Common myeloid progenitor, CD34-positive (primary cell): ENCODE results near the gene FHIT.

Source experiments
- CTCF ChIA-PET: fragments of 350-600 bp; sonication (Branson Sonifier 250); formaldehyde crosslinking; loops from one replicate; lab custom pipeline; 2021; ENCODE audit warnings: antibody characterized with exemption; lab: Charles Lee
- POLR2A ChIA-PET: fragments of 350-600 bp; sonication (Branson Sonifier 250); formaldehyde crosslinking; loops from one replicate; lab custom pipeline; 2021; ENCODE audit warnings: antibody characterized with exemption; lab: Charles Lee
- DNase-seq, 3 donors: peaks; one replicate each; pipeline versions ENCODE4 v3.0.0 to v3.0.0-alpha.2; 2013
- H3K27ac ChIP-seq, 2 experiments: 1 replicate in 1 of 2; 2 replicates in 1 of 2; pipeline ENCODE4 v1.7.0; 2013; ENCODE audit warnings: inconsistent platforms in 2 of 2, low read length in 2 of 2, mild to moderate bottlenecking in 2 of 2, low read depth in 1 of 2, moderate library complexity in 1 of 2; ENCODE audit not compliant: severe bottlenecking in 2 of 2, insufficient read depth in 1 of 2, poor library complexity in 1 of 2
- H3K27me3 ChIP-seq, 5 experiments: replicated peaks in 2 of 5; 1 replicate in 3 of 5; 2 replicates in 2 of 5; pipeline versions ENCODE4 v1.6.1 to v1.7.0; 2013; ENCODE audit warnings: low read length in 4 of 5, mild to moderate bottlenecking in 2 of 5, moderate library complexity in 2 of 5, inconsistent platforms in 1 of 5; ENCODE audit not compliant: insufficient read depth in 5 of 5, control insufficient read depth in 4 of 5
- H3K36me3 ChIP-seq, 4 experiments: 1 replicate in 2 of 4; 2 replicates in 2 of 4; pipeline versions ENCODE4 v1.6.1 to v1.7.0; 2013; ENCODE audit warnings: low read length in 3 of 4, control low read depth in 1 of 4, mild to moderate bottlenecking in 1 of 4; ENCODE audit not compliant: control insufficient read depth in 4 of 4, insufficient read depth in 4 of 4
- H3K4me1 ChIP-seq, 4 experiments: 1 replicate in 3 of 4; 2 replicates in 1 of 4; pipeline versions ENCODE4 v1.6.1 to v1.7.1; 2013; ENCODE audit warnings: low read length in 3 of 4, mild to moderate bottlenecking in 3 of 4, control low read depth in 1 of 4, inconsistent platforms in 1 of 4, moderate library complexity in 1 of 4; ENCODE audit not compliant: control insufficient read depth in 4 of 4, insufficient read depth in 4 of 4; ENCODE audit errors: control extremely low read depth in 1 of 4
- H3K4me3 ChIP-seq, 7 experiments: 1 replicate in 4 of 7; 2 replicates in 3 of 7; pipeline versions ENCODE4 v1.5.1 to v1.7.0; 2013; ENCODE audit warnings: mild to moderate bottlenecking in 7 of 7, low read length in 6 of 7, moderate library complexity in 6 of 7, inconsistent platforms in 2 of 7, low read depth in 2 of 7, control low read depth in 1 of 7; ENCODE audit not compliant: insufficient read depth in 4 of 7, control insufficient read depth in 1 of 7; ENCODE audit errors: extremely low read depth in 1 of 7
- H3K9me3 ChIP-seq, 5 experiments: 1 replicate in 4 of 5; 2 replicates in 1 of 5; pipeline versions ENCODE4 v1.6.1 to v1.7.1; 2013; ENCODE audit warnings: low read length in 4 of 5, mild to moderate bottlenecking in 2 of 5, inconsistent platforms in 1 of 5, low read depth in 1 of 5, moderate library complexity in 1 of 5; ENCODE audit not compliant: control insufficient read depth in 4 of 5, insufficient read depth in 2 of 5; ENCODE audit errors: control extremely low read depth in 1 of 5
- WGBS: methylation state at CpG from one replicate; pipeline ENCODE4 v1.1.5; 2013; ENCODE audit not compliant: insufficient coverage; 5-methylcytosine and 5-hydroxymethylcytosine counted together

The FHIT gene

DNA sequence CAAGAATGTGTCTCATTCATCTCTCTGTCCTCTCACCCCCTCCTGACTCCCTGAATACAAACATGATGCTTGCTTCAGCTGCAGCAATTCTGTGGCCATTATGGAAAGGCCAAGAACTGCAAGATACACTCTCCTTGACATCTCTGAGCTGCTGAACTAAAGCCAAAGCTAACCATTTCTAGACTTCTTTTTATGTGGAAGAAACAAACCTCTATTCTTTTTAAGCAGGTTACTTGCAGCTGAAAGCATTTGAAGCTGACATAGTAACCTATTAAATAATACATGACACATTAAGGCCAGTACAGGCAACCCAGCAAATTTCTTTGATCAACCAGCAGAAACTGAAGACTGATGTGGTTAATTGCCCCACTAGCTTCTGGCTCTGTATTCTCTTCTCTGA lies 17.5 kb downstream of the FHIT start:
- DNase-seq: no peak
- H3K4me1 ChIP-seq: no peaks in the 10 kb centered on the region
- H3K27me3 ChIP-seq: no peaks in the 10 kb centered on the region
- POLR2A ChIA-PET: no interaction called here
- H3K9me3 ChIP-seq: no peaks in the 10 kb centered on the region
- H3K27ac ChIP-seq: no peak overlapping the region
- CTCF ChIA-PET: no interaction called here
- H3K36me3 ChIP-seq: peaks cover 0 to 3% (median 0%) of the 10 kb centered on the region in 4 experiments
- H3K4me3 ChIP-seq: no peak overlapping the region

DNA sequence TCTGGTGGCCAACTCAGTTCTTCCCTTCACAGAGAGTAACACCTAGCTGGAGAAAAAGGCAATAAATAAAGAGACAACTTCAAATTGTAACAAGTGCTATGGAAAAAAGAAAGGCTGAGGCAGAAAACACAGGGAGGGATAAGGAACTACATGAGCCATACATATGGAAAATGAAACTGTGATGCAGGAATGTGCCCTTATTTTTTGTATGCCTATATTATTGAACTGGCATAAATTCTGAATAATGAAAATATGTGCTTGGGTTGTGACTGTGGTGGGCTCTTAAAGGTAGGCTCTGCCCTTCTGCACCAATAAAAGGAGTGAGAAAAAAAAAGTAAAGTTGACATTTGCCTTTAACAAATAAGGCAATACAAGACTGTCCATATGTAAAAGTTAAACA lies 19.6 kb downstream of the FHIT start:
- H3K4me3 ChIP-seq: no peak overlapping the region
- ChIA-PET CTCF (no interaction called here), POLR2A (no interaction called here)

GRCh38 chr3:61227799-61228198 lies 23.5 kb downstream of the FHIT start:
- no peaks in the 10 kb centered on the region for H3K4me1 ChIP-seq
- no peak overlapping the region for H3K4me3 ChIP-seq
- no peak overlapping the region for H3K27ac ChIP-seq
- no peaks in the 10 kb centered on the region for H3K9me3 ChIP-seq
- WGBS: no CpG with 5 or more reads among the region's 2 CpGs
- no peaks in the 10 kb centered on the region for H3K27me3 ChIP-seq
- peaks cover 0 to 3% (median 0%) of the 10 kb centered on the region in 4 experiments for H3K36me3 ChIP-seq
- ChIA-PET CTCF (no interaction called here), POLR2A (no interaction called here)
- no peak for DNase-seq

More for the DNA sequence above, 19.6 kb downstream of the FHIT start:
- Histone ChIP-seq H3K27me3 (no peaks in the 10 kb centered on the region), H3K27ac (no peak overlapping the region), H3K9me3 (no peaks in the 10 kb centered on the region), H3K4me1 (no peaks in the 10 kb centered on the region), H3K36me3 (peaks cover 0 to 3% (median 0%) of the 10 kb centered on the region in 4 experiments)
- DNase-seq: no peak

DNA sequence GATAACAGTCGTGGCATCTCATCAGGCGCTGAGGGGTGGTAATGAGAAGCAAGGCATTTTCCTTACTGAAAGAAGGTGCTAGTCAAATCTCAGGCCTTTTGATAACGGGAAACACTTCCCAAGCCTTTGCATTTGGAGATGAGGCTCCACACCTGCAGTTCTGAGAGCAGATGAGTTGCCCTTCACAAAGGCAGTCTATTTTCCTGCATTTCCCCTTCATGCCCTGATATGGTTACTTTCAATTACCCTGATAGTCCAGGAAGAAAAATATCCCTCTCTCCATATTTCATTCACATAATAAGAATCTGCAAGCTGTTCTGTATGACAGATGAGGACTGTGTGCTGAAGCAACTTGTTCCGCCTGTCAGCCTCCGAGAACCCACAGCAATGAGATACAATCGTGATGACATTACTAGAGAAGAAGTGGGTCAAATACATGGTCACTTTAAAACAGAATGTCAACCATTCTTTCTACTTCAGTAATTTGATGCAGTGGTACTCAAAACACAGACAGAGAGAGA lies 25.0 kb downstream of the FHIT start:
- POLR2A ChIA-PET: no interaction called here
- WGBS: 95% methylated on average over 3 of the region's 6 CpGs
- no peaks in the 10 kb centered on the region for H3K36me3 ChIP-seq
- no peak overlapping the region for H3K27ac ChIP-seq
- no peak overlapping the region for H3K4me3 ChIP-seq
- no peaks in the 10 kb centered on the region for H3K9me3 ChIP-seq
- CTCF ChIA-PET: no interaction called here
- no peaks in the 10 kb centered on the region for H3K27me3 ChIP-seq
- no peak for DNase-seq
- H3K4me1 ChIP-seq: no peaks in the 10 kb centered on the region

DNA sequence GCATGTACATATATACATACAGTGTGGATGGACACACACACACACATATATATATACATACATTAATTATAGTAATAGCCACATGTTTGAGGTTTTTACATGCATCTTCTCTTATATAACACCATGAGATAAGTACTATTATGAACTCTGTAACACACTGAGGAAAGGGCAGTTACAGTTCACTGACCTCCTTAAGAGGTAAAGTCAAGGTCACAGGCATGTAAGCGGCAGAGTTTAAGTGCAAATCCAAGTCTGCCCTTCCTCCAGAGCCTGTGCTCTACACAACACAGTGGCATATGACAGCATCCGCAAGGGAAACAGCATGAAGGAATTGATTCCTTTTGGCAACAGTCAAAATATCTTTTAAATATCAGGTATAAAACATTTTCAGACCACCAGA lies 26.4 kb downstream of the FHIT start:
- Histone ChIP-seq H3K27ac (no peak overlapping the region), H3K36me3 (no peaks in the 10 kb centered on the region), H3K9me3 (no peaks in the 10 kb centered on the region), H3K4me3 (no peak overlapping the region), H3K4me1 (no peaks in the 10 kb centered on the region), H3K27me3 (no peaks in the 10 kb centered on the region)
- 100% methylated on average over 1 of the region's 2 CpGs for WGBS
- ChIA-PET POLR2A (no interaction called here), CTCF (no interaction called here)
- DNase-seq: no peak

- H3K36me3 ChIP-seq: no peaks in the 10 kb centered on the region
- CTCF ChIA-PET: no interaction called here
Measured at GRCh38 chr3:61223451-61223850, 27.8 kb downstream of the FHIT start.

DNA sequence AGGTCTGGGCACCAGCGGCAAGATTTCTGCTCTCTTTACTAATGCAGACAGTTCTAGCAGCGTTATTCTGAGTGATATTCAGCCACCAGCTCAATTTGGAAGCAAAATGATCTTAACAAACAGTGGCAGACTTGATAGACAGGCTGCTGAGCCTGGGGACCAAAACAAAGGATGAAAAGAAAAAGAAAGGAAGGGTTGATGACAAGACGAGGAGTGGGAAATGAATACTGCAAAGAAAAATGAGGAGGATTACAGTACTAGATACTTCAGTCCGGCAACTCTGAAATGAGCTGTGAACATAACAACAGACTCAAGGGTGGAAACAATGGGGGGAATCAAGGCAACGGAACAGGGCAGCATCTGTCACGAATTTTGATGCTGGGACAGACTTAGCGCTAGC lies 28.8 kb downstream of the FHIT start:
- no peak overlapping the region for H3K4me3 ChIP-seq
- H3K36me3 ChIP-seq: no peaks in the 10 kb centered on the region
- no peaks in the 10 kb centered on the region for H3K27me3 ChIP-seq
- POLR2A ChIA-PET: no interaction called here
- DNase-seq: no peak
- peaks cover 0 to under 1% (median 0%) of the 10 kb centered on the region in 5 experiments for H3K9me3 ChIP-seq
- no peak overlapping the region for H3K27ac ChIP-seq
- CTCF ChIA-PET: no interaction called here
- 93% methylated on average over 6 of the region's 7 CpGs for WGBS
- no peaks in the 10 kb centered on the region for H3K4me1 ChIP-seq

More at GRCh38 chr3:61223451-61223850, 27.8 kb downstream of the FHIT start:
- no peaks in the 10 kb centered on the region for H3K9me3 ChIP-seq
- POLR2A ChIA-PET: no interaction called here
- H3K27ac ChIP-seq: no peak overlapping the region
- H3K27me3 ChIP-seq: no peaks in the 10 kb centered on the region
- 100% methylated on average over 1 of the region's 2 CpGs for WGBS
- no peak overlapping the region for H3K4me3 ChIP-seq
- no peaks in the 10 kb centered on the region for H3K4me1 ChIP-seq
- DNase-seq: no peak
